Activated CD4-positive, alpha-beta T cell treated with anti-CD3 and anti-CD28 coated beads, Interleukin-2, amount 10 ng/mL, durations not matched to agents 7 days and 5 days (primary cell): ENCODE data around the gene KLHL2. TPM values are rescaled to one million over a fixed set of nuclear protein-coding genes. Genes with fewer than 3 reads are reported as not detected.

Experiments used
- total RNA-seq, 2 experiments: library from RNA; stranded (reverse); gene quantifications; one replicate each; pipeline ENCODE4 v1.2.3, GENCODE V29; 2021

KLHL2 gene
- total RNA-seq, 2 experiments from 2014 or later = 27.3 to 30.1 TPM

Other genes starting within 250 kb of the KLHL2 start
- gene TRIM61, start 229.9 kb upstream of the KLHL2 start, total RNA-seq = 1 to 10 TPM; 1.1 to 1.3 TPM
- gene TRIM60, start 175.6 kb upstream of the KLHL2 start, total RNA-seq = not detected
- not detected for gene TRIM75, start 153.7 kb upstream of the KLHL2 start, total RNA-seq
- gene TMEM192, start 94.7 kb upstream of the KLHL2 start, total RNA-seq = 1 to 10 TPM; 7.0 to 8.1 TPM
- gene MSMO1, start 120.1 kb downstream of the KLHL2 start, total RNA-seq = 10 to 100 TPM; 35.9 to 44.7 TPM
- not detected for gene CPE, start 171.4 kb downstream of the KLHL2 start, total RNA-seq